GM20431 (cell line): ENCODE results near the gene STARD3.

ENCODE experiments used
- in situ Hi-C: fragments of 300-500 bp; cut with MseI, MboI; formaldehyde crosslinking; loops from one replicate; pipeline ENCODE4 v1.15.0; 2020; ENCODE audit warnings: low sequenced_read_pairs; ENCODE audit not compliant: unreplicated experiment

Gene STARD3

GRCh38 chr17:39653316-39653661 is 16.3 kb downstream of the STARD3 start:
- in situ Hi-C loops: no loop called here

- in situ Hi-C loops: no loop called here
Observed at GRCh38 chr17:39653662-39654331, 16.9 kb downstream of the STARD3 start.

DNA sequence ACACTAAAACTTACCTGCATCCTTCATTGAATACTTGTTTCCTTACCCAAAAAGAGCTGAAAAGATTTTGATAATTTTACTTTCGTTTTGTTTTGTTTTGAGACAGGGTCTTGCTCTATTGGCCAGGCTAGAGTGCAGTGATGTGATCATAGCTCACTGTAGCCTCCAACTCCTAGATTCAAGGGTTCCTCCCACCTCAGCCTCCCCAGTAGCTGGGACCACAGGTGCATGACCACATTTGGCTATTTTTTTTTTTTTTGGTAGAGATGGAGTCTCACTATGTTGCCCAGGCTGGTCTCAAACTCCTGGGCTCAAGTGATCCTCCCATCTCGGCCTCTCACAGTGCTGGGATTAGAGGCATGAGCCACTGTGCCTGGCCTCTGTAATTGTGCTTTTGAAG is 18.2 kb downstream of the STARD3 start:
- in situ Hi-C loops: no loop called here

DNA sequence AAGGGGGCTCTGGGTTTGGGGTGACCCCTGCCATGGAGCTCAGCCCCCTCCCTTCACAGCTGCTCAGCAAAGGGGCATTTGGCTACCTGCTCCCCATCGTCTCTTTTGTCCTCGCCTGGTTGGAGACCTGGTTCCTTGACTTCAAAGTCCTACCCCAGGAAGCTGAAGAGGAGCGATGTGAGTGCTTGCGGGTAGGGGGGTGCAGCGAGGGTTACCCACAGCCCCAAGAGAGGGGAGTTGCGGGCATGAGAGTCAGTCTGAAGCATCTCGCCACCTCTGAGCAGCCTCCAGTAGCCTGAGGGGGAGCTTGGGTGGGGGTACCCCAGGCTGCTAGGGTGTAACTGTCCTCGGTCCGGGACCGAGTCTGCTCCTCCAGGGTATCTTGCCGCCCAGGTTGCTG is 21.4 kb downstream of the STARD3 start:
- in situ Hi-C loops: no loop called here

DNA sequence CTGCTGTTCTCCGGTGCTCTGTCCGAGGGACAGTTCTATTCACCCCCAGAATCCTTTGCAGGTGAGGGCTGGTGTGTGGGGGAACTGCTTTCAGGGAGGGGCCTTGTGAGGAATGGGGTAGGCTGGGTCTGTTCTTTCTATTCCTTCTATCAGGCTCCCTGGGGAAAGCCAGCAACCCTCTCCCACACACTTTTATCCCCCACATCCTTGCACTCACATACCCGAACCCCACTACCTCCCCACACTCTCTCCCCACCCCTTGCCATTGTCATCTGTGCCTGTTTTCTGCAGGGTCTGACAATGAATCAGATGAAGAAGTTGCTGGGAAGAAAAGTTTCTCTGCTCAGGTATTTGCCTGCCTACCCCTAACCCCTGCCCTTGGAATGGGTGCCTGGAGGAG is 21.8 kb downstream of the STARD3 start:
- in situ Hi-C loops: no loop called here

- in situ Hi-C loops: no loop called here
Observed at GRCh38 chr17:39659279-39660010, 22.5 kb downstream of the STARD3 start.

- in situ Hi-C loops: no loop called here
Observed at GRCh38 chr17:39660011-39660360, 23.0 kb downstream of the STARD3 start.

DNA sequence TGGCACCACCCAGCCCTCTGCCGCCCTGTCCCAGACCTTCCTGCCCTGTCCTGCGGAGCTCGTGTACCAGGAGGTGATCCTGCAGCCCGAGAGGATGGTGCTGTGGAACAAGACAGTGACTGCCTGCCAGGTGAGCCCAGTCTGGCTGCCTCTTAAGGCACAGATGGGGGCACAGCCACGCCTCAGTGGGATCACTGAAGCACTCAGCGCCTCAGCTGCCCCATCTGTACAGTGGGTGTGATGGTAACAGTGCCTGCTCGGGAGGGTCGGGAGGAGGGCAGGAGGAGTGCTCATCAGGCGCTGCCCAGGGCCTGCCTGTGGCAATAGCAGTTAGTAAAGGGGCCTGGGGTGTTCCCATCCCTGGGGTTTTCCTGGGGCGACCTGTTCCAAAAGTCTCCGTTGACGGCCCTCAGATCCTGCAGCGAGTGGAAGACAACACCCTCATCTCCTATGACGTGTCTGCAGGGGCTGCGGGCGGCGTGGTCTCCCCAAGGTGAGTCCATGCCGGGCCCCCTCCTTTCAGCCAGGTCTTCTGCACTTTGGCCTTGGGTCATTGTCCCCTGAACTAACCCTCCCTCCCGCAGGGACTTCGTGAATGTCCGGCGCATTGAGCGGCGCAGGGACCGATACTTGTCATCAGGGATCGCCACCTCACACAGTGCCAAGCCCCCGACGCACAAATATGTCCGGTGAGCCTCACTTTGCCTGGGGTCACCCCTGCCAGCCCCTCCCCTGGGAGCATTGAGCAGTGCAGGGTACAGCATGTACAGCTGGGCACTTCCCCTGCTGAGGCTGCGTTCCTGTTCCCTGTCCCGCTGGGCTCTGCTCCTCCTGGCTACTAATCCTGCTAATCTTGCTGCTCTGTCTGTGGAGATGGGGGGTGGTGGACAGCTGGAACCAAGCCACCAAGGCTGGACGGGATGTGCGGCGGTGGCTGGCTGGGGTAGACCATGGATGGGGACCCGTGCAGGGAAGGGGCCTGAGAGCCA is 23.7 kb downstream of the STARD3 start:
- in situ Hi-C loops: no loop called here

- in situ Hi-C loops: no loop called here
Observed at GRCh38 chr17:39661744-39662541, 25.0 kb downstream of the STARD3 start.

DNA sequence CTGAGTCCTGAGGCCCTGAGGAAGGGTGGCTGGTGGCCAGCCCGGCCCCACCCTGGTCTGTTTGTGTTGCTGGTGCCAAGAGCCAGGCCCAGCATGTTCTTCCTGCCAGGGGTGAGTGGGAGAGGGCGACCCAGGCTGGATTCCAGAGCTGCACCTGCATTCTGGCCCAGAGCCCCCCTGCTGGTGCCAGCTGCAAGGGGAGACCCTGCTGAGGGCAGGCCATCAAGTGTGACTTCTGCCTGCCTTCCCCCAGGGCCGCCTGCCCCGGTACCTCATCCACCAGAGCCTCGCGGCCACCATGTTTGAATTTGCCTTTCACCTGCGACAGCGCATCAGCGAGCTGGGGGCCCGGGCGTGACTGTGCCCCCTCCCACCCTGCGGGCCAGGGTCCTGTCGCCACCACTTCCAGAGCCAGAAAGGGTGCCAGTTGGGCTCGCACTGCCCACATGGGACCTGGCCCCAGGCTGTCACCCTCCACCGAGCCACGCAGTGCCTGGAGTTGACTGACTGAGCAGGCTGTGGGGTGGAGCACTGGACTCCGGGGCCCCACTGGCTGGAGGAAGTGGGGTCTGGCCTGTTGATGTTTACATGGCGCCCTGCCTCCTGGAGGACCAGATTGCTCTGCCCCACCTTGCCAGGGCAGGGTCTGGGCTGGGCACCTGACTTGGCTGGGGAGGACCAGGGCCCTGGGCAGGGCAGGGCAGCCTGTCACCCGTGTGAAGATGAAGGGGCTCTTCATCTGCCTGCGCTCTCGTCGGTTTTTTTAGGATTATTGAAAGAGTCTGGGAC is 25.8 kb downstream of the STARD3 start:
- in situ Hi-C loops: no loop called here

DNA sequence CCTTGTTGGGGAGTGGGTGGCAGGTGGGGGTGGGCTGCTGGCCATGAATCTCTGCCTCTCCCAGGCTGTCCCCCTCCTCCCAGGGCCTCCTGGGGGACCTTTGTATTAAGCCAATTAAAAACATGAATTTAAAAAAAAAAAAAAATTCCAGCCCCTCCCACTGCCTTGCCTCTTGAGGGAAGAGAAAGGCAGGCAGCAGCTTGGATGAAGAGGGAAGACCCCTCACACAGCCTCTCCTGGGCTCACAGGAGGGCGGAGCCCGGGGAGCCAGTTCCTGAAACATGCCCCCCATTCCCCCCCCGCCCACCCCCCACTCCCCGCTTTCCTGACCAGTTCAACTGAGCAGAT is 26.4 kb downstream of the STARD3 start:
- in situ Hi-C loops: no loop called here

- in situ Hi-C loops: no loop called here
Observed at GRCh38 chr17:39663688-39664580, 27.0 kb downstream of the STARD3 start.

DNA sequence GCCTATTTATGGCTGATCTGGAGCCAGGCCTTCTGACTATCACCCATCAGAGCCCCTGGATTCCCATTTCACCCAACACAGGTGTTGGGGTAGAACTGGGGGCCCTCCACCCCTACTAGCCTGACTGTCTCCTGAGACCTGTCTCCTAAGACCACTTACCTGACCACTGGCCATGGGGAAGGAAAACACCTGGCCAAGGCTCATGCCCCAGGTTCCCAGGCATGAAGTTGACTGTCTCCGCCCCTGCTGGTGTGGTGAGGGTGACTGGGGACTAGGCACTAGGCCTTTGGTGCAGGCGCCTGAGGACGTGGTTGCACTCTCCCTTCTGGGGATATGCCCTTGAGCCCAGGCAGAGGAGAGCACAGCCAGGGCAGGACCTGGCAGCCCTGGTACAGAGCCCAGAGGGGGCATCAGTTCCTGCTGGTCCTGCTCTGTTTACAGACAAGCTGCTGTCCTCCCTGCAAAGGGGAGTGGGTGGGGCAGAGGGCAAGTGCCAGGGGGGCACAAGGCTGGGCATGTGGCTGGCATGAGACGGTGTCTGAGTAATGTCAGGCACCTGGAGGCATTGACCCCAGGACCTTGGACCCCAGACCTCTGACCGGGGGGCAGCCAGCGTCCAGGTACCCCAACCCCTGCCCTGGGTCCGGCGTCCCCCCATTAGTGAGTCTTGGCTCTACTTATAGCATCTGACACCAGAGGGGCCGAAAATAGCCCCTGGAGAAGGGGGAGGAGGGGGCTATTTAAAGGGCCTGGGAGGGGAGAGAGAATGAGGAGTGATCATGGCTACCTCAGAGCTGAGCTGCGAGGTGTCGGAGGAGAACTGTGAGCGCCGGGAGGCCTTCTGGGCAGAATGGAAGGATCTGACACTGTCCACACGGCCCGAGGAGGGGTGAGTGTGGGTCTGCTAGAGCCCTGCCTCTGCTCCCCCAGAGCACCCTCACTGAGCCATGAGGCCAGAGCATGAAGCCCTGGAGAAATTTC is 27.9 kb downstream of the STARD3 start, which contains the start of gene TCAP:
Gene TCAP (plus strand): TSS at position 769 of the 981 bp plus-strand sequence. CDS start 11 bp downstream, at position 780.
- in situ Hi-C loops: no loop called here

DNA sequence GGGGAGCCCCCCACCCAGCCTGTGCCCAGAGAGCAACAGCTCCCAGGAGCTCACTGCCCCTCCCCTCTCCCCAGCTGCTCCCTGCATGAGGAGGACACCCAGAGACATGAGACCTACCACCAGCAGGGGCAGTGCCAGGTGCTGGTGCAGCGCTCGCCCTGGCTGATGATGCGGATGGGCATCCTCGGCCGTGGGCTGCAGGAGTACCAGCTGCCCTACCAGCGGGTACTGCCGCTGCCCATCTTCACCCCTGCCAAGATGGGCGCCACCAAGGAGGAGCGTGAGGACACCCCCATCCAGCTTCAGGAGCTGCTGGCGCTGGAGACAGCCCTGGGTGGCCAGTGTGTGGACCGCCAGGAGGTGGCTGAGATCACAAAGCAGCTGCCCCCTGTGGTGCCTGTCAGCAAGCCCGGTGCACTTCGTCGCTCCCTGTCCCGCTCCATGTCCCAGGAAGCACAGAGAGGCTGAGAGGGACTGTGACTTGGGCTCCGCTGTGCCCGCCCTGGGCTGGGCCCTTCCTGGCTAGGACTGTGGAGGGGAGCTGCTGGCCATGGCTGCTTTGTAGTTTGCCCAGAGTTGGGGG is 28.8 kb downstream of the STARD3 start:
- in situ Hi-C loops: no loop called here

DNA sequence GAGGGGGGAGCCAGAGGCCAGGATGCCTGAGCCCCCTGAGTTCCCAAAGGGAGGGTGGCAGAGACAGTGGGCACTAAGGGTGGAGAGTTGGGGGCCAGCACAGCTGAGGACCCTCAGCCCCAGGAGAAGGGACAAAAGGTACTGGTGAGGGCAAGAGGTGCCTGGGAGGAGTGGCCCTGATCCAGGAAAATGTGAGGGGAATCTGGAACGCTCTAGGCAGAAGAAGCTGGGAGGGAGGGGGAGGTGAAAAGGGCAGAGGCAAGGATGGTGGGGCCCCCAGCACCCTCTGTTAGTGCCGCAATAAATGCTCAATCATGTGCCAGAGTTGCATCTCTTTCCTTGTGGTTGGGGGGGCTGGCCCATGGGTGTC is 29.3 kb downstream of the STARD3 start:
- in situ Hi-C loops: no loop called here

GRCh38 chr17:39666601-39667261 is 29.8 kb downstream of the STARD3 start:
- in situ Hi-C loops: no loop called here
